H9 (cell line): Measurements from ENCODE around the gene DERA. TPM values are rescaled to one million over a fixed set of nuclear protein-coding genes. Genes with fewer than 3 reads are reported as not detected.

ENCODE experiments used
- DNase-seq: peaks from one replicate; pipeline ENCODE4 v3.0.0-alpha.2; 2017
- H2AFZ ChIP-seq: one replicate; pipeline ENCODE4 v1.6.1; 2013; ENCODE audit warnings: mild to moderate bottlenecking, low read length, control low read depth, moderate library complexity
- H2AK5ac ChIP-seq: 2 replicates; pipeline ENCODE4 v1.6.1; 2013; ENCODE audit warnings: low read length, control low read depth, mixed read lengths; ENCODE audit not compliant: insufficient read length
- H2BK120ac ChIP-seq: one replicate; pipeline ENCODE4 v1.6.1; 2013; ENCODE audit warnings: low read depth, mild to moderate bottlenecking, low read length, control low read depth, inconsistent platforms; ENCODE audit not compliant: poor library complexity, severe bottlenecking
- H2BK12ac ChIP-seq: 2 replicates; pipeline ENCODE4 v1.6.1; 2013; ENCODE audit warnings: low read length, control low read depth, mixed read lengths, low read depth; ENCODE audit not compliant: insufficient read length
- H2BK15ac ChIP-seq: 2 replicates; pipeline ENCODE4 v1.6.1; 2013; ENCODE audit warnings: low read depth, low read length, control low read depth
- H2BK20ac ChIP-seq: one replicate; pipeline ENCODE4 v1.6.1; 2013; ENCODE audit warnings: low read depth, mild to moderate bottlenecking, low read length, control low read depth, inconsistent platforms; ENCODE audit not compliant: poor library complexity, severe bottlenecking
- H2BK5ac ChIP-seq: 2 replicates; pipeline ENCODE4 v1.6.1; 2013; ENCODE audit warnings: low read length, control low read depth, mixed read lengths; ENCODE audit not compliant: insufficient read length
- H3K14ac ChIP-seq: 2 replicates; pipeline ENCODE4 v1.6.1; 2013; ENCODE audit warnings: low read length, control low read depth; ENCODE audit not compliant: insufficient read depth
- H3K18ac ChIP-seq: 2 replicates; pipeline ENCODE4 v1.6.1; 2013; ENCODE audit warnings: low read depth, mild to moderate bottlenecking, mixed read lengths, low read length, control low read depth; ENCODE audit not compliant: insufficient read length
- H3K23ac ChIP-seq: 2 replicates; pipeline ENCODE4 v1.6.1; 2013; ENCODE audit warnings: low read length, control low read depth, mixed read lengths, low read depth; ENCODE audit not compliant: insufficient read length
- H3K23me2 ChIP-seq: 2 replicates; pipeline ENCODE4 v1.6.1; 2013; ENCODE audit warnings: low read depth, mild to moderate bottlenecking, mixed read lengths, low read length, control low read depth; ENCODE audit not compliant: insufficient read length, poor library complexity, severe bottlenecking
- H3K27ac ChIP-seq: 2 replicates; pipeline ENCODE4 v1.5.1; 2013; ENCODE audit warnings: low read length, control low read depth, mixed read lengths, low read depth; ENCODE audit not compliant: insufficient read length
- H3K27me3 ChIP-seq: 2 replicates; pipeline ENCODE4 v1.6.1; 2013; ENCODE audit warnings: low read length, control low read depth, inconsistent platforms; ENCODE audit not compliant: insufficient read depth
- H3K4ac ChIP-seq: 2 replicates; pipeline ENCODE4 v1.6.1; 2013; ENCODE audit warnings: low read depth, mild to moderate bottlenecking, control low read depth, inconsistent platforms, low read length, moderate library complexity
- H3K4me1 ChIP-seq: 2 replicates; pipeline ENCODE4 v1.6.1; 2013; ENCODE audit warnings: low read length, control low read depth, inconsistent platforms; ENCODE audit not compliant: insufficient read depth
- H3K4me2 ChIP-seq: 2 replicates; pipeline ENCODE4 v1.6.1; 2013; ENCODE audit warnings: low read length, control low read depth, mixed read lengths; ENCODE audit not compliant: insufficient read length, insufficient read depth
- H3K56ac ChIP-seq: 2 replicates; pipeline ENCODE4 v1.6.1; 2013; ENCODE audit warnings: low read depth, mild to moderate bottlenecking, mixed read lengths, low read length, control low read depth; ENCODE audit not compliant: insufficient read length
- H3K79me1 ChIP-seq: 2 replicates; pipeline ENCODE4 v1.6.1; 2013; ENCODE audit warnings: low read depth, mild to moderate bottlenecking, moderate library complexity, low read length, control low read depth, inconsistent platforms; ENCODE audit not compliant: insufficient read depth, poor library complexity, severe bottlenecking
- H3K79me2 ChIP-seq: 2 replicates; pipeline ENCODE4 v1.6.1; 2013; ENCODE audit warnings: low read length, control low read depth, inconsistent platforms; ENCODE audit not compliant: insufficient read depth
- H3K9ac ChIP-seq: 2 replicates; pipeline ENCODE4 v1.6.1; 2013; ENCODE audit warnings: low read length, control low read depth, mixed read lengths; ENCODE audit not compliant: insufficient read length; ENCODE audit errors: extremely low read depth
- H3K9me3 ChIP-seq: one replicate; pipeline ENCODE4 v1.6.1; 2013; ENCODE audit warnings: low read depth, low read length, inconsistent platforms; ENCODE audit not compliant: control insufficient read depth
- H3T11ph ChIP-seq: one replicate; pipeline ENCODE4 v1.6.1; 2013; ENCODE audit warnings: mild to moderate bottlenecking, low read length, control low read depth, inconsistent platforms
- H4K20me1 ChIP-seq: one replicate; pipeline ENCODE4 v1.6.1; 2013; ENCODE audit not compliant: control insufficient read depth, insufficient read length, insufficient read depth
- H4K5ac ChIP-seq: 2 replicates; pipeline ENCODE4 v1.6.1; 2013; ENCODE audit warnings: low read depth, mild to moderate bottlenecking, mixed read lengths, low read length, control low read depth; ENCODE audit not compliant: insufficient read length
- H4K8ac ChIP-seq: replicated peaks from 2 replicates; pipeline ENCODE4 v1.6.1; 2013; ENCODE audit warnings: low read length, control low read depth, mixed read lengths, low read depth; ENCODE audit not compliant: insufficient read length
- H4K91ac ChIP-seq: 2 replicates; pipeline ENCODE4 v1.6.1; 2013; ENCODE audit warnings: low read depth, mild to moderate bottlenecking, moderate library complexity, mixed read lengths, low read length, control low read depth; ENCODE audit not compliant: insufficient read length
- H3K27ac Mint-ChIP-seq, 3 experiments: 2 replicates in 2 of 3; 3 replicates in 1 of 3; pipeline ENCODE4 v1.8.0; 2020 to 2021; ENCODE audit warnings: mixed read lengths in 3 of 3, mild to moderate bottlenecking in 1 of 3, moderate library complexity in 1 of 3
- H3K27me3 Mint-ChIP-seq: 2 replicates; pipeline ENCODE4 v1.8.0; 2021; ENCODE audit warnings: low read depth, mild to moderate bottlenecking, moderate library complexity, mixed read lengths
- H3K36me3 Mint-ChIP-seq, 3 experiments: 2 replicates in 2 of 3; 3 replicates in 1 of 3; pipeline ENCODE4 v1.8.0; 2020 to 2021; ENCODE audit warnings: low read depth in 3 of 3, mixed read lengths in 3 of 3; ENCODE audit not compliant: insufficient read depth in 1 of 3
- H3K4me1 Mint-ChIP-seq, 2 experiments: 2 replicates each; pipeline ENCODE4 v1.8.0; 2020; ENCODE audit warnings: mixed read lengths in 2 of 2
- H3K4me3 Mint-ChIP-seq, 2 experiments: 2 replicates in 1 of 2; 3 replicates in 1 of 2; pipeline ENCODE4 v1.8.0; 2020 to 2021; ENCODE audit warnings: mild to moderate bottlenecking in 2 of 2, mixed read lengths in 2 of 2, moderate library complexity in 1 of 2
- H3K9me3 Mint-ChIP-seq, 2 experiments: 2 replicates in 1 of 2; 3 replicates in 1 of 2; pipeline ENCODE4 v1.8.0; 2020; ENCODE audit warnings: mild to moderate bottlenecking in 2 of 2, mixed read lengths in 2 of 2, moderate library complexity in 1 of 2
- WGBS: extraction: QIAGEN DNeasy Blood & Tissue Kit; methylation state at CpG from one replicate; pipeline ENCODE4 v1.1.7; 2013; ENCODE audit warnings: missing lambda C conversion rate, low lambda C conversion rate, mixed read lengths; ENCODE audit not compliant: insufficient read length; ENCODE audit errors: extremely low coverage; 5-methylcytosine and 5-hydroxymethylcytosine counted together
- total RNA-seq: library from RNA; stranded (reverse); gene quantifications from 2 replicates; pipeline ENCODE4 v1.2.1, GENCODE V29; 2021
- TF ChIP-seq, protein P1 (sequence below): fragments of 200-600 bp; sonication (generic); conservative IDR thresholded peaks from 3 replicates; pipeline ENCODE4 v1.8.0; 2021; ENCODE audit warnings: antibody characterized with exemption, mild to moderate bottlenecking

The DERA gene
- total RNA-seq, 1 experiment from 2014 or later = 20.9 TPM

DNA sequence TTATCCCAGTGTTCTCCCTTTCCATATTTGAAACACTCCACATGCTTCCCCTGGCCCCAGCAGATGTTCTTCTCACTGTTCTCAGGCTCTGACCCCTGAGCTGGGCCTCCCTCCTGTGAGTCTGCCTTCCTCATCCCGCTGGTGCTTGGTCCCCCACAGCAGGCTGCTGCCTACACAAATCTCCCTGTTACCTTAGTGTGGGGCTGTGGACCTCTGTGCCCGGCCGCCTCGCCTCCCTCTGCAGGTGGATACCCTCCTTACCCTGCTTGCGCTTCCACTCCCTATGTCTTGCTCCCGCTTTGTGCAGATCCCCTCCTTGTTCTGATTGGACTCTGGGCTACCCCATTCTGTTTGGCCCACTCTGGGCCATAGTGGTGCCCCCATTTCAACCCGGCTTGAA lies 6.9 kb downstream of the DERA start:
- no peak overlapping the region for H3K56ac ChIP-seq
- no peaks in the 10 kb centered on the region for H3K4me1 ChIP-seq
- H4K8ac ChIP-seq = no peak overlapping the region
- Mint-ChIP-seq H3K9me3 (no peaks in the 10 kb centered on the region), H3K4me3 (no peak overlapping the region), H3K4me1 (peaks cover 20 to 33% of the 10 kb centered on the region in 2 experiments; a peak in 3 of 4 replicates), H3K36me3 (no peaks in the 10 kb centered on the region; a peak in 1 of 7 replicates), H3K27me3 (no peaks in the 10 kb centered on the region; the same call in 1 of the 2 replicates), H3K27ac (peak overlapping the region in 1 of 3 experiments; percentile 3; a peak in 1 of 7 replicates)
- no peak overlapping the region for H2BK5ac ChIP-seq
- H3K9me3 ChIP-seq = no peaks in the 10 kb centered on the region
- no peak overlapping the region for H2BK15ac ChIP-seq
- H2AK5ac ChIP-seq = no peak overlapping the region
- no peak overlapping the region for H2BK120ac ChIP-seq
- H3K4me2 ChIP-seq = no peak overlapping the region
- DNase-seq = no peak
- H3K23ac ChIP-seq = no peak overlapping the region
- no peak overlapping the region for H2BK20ac ChIP-seq
- TF ChIP-seq, protein P1, sequence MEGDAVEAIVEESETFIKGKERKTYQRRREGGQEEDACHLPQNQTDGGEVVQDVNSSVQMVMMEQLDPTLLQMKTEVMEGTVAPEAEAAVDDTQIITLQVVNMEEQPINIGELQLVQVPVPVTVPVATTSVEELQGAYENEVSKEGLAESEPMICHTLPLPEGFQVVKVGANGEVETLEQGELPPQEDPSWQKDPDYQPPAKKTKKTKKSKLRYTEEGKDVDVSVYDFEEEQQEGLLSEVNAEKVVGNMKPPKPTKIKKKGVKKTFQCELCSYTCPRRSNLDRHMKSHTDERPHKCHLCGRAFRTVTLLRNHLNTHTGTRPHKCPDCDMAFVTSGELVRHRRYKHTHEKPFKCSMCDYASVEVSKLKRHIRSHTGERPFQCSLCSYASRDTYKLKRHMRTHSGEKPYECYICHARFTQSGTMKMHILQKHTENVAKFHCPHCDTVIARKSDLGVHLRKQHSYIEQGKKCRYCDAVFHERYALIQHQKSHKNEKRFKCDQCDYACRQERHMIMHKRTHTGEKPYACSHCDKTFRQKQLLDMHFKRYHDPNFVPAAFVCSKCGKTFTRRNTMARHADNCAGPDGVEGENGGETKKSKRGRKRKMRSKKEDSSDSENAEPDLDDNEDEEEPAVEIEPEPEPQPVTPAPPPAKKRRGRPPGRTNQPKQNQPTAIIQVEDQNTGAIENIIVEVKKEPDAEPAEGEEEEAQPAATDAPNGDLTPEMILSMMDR = no peak
- H2BK12ac ChIP-seq = no peak overlapping the region
- no peak overlapping the region for H3K4ac ChIP-seq
- H3K23me2 ChIP-seq = no peaks in the 10 kb centered on the region
- no peaks in the 10 kb centered on the region for H3K27me3 ChIP-seq
- no peak overlapping the region for H3T11ph ChIP-seq
- H3K14ac ChIP-seq = no peak overlapping the region
- H3K79me2 ChIP-seq = no peaks in the 10 kb centered on the region; the same call in 1 of the 2 replicates
- no CpG with 5 or more reads among the region's 7 CpGs for WGBS
- no peak overlapping the region for H4K91ac ChIP-seq
- no peak overlapping the region for H3K27ac ChIP-seq
- H3K18ac ChIP-seq = no peak overlapping the region
- no peak overlapping the region for H4K5ac ChIP-seq
- H2AFZ ChIP-seq = no peak overlapping the region
- no peaks in the 10 kb centered on the region for H3K79me1 ChIP-seq
- no peak overlapping the region for H3K9ac ChIP-seq
- no peaks in the 10 kb centered on the region for H4K20me1 ChIP-seq
